Measurements from ENCODE around the gene TRIM68.

DNA sequence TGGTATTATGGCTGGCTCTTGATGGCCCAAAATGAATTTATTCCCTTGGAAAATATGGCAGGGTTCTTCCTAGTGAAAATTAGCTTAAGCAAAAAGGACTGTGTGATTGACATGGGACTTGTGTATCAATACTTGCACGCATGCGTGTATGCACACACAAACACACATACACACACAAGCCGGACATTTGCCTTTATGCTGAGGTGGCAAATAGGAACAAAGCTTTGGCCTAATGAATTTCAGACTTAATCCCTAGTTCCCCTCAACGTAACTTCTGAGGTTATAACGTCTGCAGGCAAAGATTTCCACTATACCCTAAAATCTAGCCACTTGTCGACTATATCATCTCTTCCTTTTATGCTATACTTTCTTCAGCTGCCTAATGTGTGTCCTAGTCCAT lies 29.4 kb downstream of the TRIM68 start:
- TF ChIP-seq POLR2A (IDR thresholded peaks at IDR 0.05) = no peak
- TF ChIP-seq, protein P1, sequence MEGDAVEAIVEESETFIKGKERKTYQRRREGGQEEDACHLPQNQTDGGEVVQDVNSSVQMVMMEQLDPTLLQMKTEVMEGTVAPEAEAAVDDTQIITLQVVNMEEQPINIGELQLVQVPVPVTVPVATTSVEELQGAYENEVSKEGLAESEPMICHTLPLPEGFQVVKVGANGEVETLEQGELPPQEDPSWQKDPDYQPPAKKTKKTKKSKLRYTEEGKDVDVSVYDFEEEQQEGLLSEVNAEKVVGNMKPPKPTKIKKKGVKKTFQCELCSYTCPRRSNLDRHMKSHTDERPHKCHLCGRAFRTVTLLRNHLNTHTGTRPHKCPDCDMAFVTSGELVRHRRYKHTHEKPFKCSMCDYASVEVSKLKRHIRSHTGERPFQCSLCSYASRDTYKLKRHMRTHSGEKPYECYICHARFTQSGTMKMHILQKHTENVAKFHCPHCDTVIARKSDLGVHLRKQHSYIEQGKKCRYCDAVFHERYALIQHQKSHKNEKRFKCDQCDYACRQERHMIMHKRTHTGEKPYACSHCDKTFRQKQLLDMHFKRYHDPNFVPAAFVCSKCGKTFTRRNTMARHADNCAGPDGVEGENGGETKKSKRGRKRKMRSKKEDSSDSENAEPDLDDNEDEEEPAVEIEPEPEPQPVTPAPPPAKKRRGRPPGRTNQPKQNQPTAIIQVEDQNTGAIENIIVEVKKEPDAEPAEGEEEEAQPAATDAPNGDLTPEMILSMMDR (IDR thresholded peaks at IDR 0.05) = no peak
